Measurements from ENCODE around the gene MAEA.

MAEA gene

DNA sequence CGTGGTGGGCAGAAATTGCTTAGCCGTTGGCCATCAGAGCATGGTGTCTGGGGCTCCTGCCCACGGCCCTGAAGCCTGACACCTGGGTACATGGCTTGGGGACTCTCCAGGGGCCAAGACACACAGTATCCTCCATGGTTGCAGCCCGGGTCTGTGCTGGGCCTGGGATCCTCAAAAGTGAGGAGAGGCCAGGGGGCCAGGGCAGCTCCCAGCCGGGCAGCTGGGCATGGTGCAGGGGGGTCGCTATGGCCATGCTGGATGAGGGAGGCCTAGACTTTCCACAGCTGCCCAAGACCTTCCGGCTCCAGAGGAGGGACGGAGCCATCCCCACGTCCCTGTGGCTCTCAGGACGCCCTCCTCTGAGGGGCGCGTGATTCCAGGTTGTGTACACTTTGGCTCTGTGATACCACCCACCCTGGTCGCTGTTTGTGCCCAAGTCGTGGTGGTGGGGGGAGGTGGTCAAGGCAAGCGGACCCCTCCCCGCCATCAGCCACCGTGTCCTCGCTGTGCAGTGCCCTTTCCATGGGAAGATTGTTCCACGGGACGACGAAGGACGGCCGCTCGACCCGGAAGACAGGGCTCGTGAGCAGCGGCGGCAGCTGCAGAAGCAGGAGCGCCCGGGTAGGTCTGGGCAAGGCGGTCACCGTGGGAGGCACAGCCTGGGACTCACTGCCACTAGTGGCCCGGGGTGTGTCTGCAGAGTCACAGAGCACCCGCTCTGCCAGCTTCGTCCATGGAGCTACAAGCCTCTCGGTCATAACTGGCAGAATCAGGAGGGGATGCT, 90.9 kb downstream of the MAEA start:
- DNase-seq (ENCODE audit: low read depth): no peak

DNA sequence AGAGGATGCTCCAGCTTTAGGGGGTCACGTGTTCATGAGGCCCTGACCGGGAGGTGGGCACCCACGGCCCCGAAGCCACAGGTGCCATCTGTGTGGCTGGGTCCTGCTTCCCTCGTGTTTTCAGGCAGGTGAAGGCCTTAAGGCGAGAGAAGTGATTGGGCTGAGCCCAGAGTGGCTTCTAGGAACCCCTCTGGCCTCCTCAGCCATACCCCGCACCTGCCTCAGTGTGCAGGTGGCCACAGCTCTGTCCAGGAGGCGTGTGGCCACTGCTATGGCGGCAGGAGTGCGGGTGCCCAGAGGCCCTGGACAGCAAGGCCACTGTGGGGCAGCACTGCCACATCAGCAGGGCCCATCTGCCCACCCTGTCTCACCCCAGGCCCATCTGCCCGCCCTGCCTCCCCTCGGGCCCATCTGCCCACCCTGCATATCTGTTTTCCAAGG, 91.5 kb downstream of the MAEA start:
- no peak for DNase-seq (ENCODE audit: low read depth)

DNA sequence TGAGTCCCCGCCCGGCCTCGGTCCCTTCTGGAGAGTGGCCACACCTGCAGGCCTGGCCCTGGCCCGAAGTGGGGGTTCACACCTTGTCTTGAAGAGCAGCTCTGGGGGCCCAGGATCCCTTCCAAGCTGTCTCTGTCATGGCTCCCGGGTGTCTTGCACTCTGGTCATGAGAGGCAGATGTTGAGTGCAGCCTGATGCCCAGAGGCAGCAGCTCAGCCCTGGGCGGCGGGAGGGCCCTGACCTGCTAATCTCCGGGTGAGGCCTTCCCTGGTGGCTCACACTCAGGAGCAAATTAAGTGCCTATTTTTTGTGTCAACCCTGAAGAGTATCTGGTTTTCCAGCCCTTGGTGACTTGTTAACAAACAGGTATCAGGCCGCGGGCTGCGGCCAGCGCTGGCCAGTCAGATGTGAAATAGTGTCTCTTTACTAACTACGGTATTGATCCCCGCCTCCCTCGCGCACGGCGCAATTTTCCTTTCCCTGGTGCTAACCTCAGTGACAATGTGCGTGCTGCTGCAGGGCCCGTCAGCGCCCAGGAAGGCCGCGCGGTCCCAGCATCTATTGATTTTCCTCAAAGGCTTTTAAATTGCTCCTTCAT, 92.4 kb downstream of the MAEA start:
- DNase-seq (ENCODE audit: low read depth): no peak

DNA sequence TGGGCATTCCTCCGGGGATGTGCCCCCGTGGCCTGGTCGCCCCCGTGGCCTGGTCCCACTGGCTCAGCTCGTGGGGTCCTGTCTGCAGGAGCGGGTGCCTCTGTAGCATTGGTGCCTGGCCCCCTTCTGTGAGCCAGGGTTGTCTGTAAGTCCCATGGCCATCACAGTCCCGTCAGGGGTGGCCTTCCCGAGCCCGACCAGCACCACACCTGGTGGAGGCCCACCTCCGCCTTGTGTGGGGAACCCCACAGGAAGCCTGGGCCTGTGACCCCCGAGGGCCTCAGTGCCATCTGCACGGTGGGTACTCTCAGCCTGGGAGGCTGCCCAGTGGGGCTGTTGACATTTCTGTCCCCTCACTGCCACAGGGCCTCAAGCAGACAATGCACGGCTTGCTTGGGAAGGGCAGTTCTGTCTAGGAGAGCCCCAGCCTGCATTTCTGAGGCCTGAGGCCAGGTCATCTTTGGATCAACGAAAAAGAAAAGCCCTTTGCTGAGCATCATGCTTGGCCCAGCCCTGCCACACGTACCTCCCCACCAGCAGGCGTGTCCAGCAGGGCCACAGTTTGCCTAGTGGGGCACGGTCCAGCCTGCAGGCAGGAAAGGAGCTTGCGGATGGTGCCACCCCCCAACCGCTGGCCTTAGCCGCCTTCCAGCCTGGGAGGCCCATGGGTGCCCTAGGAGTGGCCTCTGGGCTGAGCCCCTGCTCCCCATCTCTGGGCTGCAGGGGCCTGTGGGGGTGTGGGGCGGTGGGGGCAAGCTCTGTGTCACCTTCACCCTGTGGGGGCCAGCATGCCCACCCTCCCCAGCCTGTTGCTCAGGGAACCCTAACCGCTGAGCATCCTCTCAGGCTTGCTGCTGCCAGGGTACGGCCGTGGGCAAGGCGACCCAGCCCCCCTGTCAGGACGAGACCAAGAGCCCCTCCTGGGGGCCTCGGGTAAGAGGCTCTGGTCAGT, 93.4 kb downstream of the MAEA start:
- no peak for DNase-seq (ENCODE audit: low read depth)

DNA sequence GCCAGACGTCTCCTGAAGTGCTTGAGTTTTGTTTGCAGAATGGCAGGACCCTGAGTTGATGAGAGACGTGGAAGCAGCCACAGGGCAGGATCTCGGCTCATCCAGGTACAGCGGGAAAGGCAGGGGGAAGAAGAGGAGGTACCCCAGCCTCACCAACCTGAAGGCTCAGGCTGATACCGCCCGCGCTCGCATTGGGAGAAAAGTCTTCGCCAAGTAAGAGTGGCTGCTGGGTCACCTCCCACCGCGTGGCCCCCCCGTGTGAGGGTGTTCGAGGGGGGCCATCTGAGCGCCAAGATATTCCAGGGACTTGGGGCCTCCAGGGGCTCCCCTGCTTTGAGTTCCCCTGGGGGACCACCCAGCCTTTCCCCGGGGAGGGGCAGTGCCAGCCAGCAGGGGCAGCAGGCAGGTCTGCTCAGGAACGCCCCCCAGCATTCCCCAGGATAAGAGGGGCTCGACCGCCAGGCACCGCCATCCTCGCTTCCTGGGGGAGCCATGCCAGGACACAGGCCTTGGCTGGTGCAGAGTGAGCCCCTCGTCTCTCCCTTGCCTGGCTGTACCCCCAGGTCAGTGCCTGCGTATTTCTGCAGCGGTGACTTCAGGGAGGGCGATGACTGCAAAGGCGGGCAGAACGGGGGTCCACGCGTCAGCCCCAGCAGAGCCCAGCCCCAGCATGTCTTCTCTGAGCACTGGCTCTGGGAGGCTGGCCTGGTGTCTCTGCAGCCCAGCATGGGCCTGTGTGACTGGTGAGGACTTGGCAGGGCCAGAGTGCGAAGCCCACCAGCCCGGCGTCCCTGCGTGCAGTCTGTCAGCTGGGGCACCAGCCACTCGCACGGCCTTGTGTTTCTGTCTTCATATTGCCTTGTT, 94.3 kb downstream of the MAEA start:
- DNase-seq (ENCODE audit: low read depth): no peak

DNA sequence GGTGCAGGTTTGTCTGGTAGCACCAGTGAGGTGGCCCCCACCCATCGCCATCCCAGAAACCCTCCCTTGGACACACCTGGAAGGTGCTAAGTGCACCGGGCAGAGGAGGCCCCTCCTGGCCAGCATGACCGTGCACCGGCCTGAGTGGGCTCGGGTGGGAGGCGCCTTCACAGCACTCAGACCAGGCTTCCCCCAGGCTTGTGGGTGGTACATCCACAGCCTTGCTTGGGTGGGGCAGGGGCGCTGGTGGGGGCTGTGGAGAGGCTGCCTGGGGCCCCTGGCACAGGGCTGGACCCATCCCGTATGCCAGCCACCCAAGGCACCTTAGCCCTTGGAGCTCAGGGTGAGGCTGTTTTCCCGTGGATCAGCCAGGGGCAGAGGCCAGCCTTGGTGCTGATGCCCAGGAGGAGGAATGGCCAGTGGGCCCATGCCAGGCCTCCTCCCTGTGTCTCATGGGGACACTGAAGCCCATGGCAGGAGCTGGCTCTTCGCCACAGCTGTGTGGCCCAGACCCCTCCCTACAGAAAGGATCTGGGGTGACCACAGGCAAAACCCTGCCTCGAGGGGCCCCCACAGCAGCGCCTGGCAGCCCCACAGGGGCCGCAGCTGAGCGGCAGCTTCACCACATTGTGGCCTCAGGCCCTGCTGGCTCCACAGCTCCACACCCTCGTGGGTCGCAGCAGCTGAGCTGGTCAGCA, 95.1 kb downstream of the MAEA start:
- DNase-seq (ENCODE audit: low read depth): no peak

DNA sequence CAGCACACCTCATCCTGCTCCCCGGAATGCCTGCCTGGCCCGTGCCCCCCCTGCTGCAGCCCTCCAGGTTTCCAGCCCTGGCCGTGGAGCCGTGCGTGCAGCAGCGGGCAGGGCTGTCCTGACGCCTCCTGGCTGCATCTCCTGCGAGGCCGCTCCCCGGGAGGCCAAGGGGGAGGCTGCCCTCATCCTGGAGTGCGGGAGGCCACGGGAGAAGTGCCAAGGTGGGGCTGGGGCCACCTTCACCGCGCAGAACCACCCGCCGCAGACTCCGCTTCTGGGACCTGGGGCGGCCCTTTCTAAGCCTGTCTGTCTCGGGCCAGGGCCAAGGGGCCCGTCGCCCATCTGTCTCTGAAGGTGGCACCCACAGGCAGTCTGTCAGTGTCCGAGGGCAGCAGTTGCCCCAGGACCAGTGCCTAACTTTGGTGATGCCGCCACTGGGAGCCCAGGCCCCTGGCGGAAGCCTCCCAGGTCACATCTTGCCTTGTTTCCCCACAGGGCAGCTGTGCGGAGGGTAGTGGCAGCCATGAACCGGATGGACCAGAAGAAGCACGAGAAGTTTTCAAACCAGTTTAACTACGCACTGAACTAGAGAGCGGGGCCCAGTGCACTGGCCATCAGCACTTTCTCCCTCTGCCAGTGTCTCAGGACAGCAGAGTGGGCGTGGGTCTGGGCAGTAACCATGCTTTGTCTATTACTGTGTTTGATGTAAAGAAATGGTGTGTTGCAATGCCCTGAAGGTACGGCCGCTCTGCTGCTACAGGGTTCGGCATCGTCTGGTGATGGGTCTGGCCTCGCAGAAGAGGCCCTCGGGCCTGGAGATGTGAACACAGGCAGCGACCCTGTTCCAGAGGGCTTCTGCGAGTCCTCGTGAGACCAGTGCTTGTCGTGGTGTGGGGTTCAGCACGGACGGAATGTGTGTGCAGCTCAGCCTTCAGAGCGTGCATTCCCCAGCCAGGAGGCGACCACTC, 96.0 kb downstream of the MAEA start:
- DNase-seq (ENCODE audit: low read depth): no peak
